ENCODE measurements around the gene METTL17.

METTL17 gene

DNA sequence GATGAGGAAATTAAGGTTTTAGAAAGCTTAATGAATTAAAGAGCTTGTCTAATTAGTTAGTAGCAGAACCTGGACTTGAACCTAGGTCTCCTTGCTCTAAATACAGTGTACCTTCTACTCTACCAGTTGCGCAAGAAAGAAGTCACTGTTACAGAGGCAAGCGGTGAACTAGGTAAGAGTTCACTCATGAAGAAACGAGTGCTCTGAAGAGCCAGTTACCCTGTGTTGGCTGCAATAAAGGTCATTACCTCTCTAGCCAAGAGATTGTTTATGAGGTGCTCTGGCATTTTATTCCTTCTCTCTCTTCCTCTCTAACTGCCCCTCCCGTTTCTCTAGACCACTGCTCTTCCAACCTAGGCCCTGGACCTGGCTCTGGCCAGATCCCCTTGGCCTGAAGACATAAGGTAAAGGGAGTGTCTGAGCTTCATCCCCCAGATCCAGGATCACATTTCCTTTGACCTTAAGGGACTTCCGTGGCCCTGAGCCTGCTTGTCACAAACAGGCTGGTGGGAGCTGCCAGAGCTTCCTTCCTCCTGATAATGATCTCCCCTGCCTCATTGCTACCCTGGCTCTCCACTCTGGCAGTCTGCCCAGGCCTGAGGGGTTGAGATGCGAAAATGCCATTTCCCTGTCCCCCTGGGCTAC, 54.3 kb downstream of the METTL17 start:
- H3K4me3 ChIP-seq (ENCODE audit: low read depth, low read length) = no peak overlapping the region
- TF ChIP-seq, protein P1, sequence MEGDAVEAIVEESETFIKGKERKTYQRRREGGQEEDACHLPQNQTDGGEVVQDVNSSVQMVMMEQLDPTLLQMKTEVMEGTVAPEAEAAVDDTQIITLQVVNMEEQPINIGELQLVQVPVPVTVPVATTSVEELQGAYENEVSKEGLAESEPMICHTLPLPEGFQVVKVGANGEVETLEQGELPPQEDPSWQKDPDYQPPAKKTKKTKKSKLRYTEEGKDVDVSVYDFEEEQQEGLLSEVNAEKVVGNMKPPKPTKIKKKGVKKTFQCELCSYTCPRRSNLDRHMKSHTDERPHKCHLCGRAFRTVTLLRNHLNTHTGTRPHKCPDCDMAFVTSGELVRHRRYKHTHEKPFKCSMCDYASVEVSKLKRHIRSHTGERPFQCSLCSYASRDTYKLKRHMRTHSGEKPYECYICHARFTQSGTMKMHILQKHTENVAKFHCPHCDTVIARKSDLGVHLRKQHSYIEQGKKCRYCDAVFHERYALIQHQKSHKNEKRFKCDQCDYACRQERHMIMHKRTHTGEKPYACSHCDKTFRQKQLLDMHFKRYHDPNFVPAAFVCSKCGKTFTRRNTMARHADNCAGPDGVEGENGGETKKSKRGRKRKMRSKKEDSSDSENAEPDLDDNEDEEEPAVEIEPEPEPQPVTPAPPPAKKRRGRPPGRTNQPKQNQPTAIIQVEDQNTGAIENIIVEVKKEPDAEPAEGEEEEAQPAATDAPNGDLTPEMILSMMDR (IDR thresholded peaks at IDR 0.05; ENCODE audit: insufficient read depth, low read depth, low read length, missing control alignments) = no peak
- no peak for DNase-seq (ENCODE audit: low read depth)
